Measurements from ENCODE around the gene PRH2. TPM values are rescaled to one million over a fixed set of nuclear protein-coding genes. Genes with fewer than 3 reads are reported as not detected.

PRH2 gene
- total RNA-seq, result 1 to 10 TPM in 1 of 3 donors, not detected in 2; 1.0 TPM
- total RNA-seq (2013), result 0.68 TPM

GRCh38 chr12:10928746-10929286 is at the start of gene PRH2:
TSS of gene PRH2 (plus strand) at chr12:10929236. CDS start at chr12:10929274, 38 bp downstream.
- no peak for TF ChIP-seq CTCF (IDR thresholded peaks at IDR 0.05)
- no peaks in the 10 kb centered on the region for H3K27me3 Mint-ChIP-seq (ENCODE audit: low read depth in 2 of 2)
- Histone ChIP-seq H3K4me1 (ENCODE audit: control insufficient read depth, insufficient read depth, low read length) (no peaks in the 10 kb centered on the region), H3K4me3 (ENCODE audit: low read length) (no peak within 1 kb of the TSS), H3K9me3 (ENCODE audit: control insufficient read depth, insufficient read depth, low read length) (no peaks in the 10 kb centered on the region), H3K27me3 (ENCODE audit: control insufficient read depth, insufficient read depth, low read length) (no peaks in the 10 kb centered on the region), H3K27ac (ENCODE audit: low read length) (no peak within 1 kb of the TSS), H3K36me3 (ENCODE audit: control insufficient read depth, insufficient read depth, low read length) (no peaks in the 10 kb centered on the region)
- WGBS (ENCODE audit: insufficient coverage), result 98% methylated on average over 5 of the region's 5 CpGs
- H3K4me3 Mint-ChIP-seq, result no peak within 1 kb of the TSS
- H3K36me3 Mint-ChIP-seq, result no peaks in the 10 kb centered on the region
- no peaks in the 10 kb centered on the region for H3K9me3 Mint-ChIP-seq
- H3K4me1 Mint-ChIP-seq, result peaks cover 4 to 5% of the 10 kb centered on the region in 2 donors
- no peak for DNase-seq
- intact Hi-C loops (cut with micrococcal nuclease), result no loop called here
- no peak within 1 kb of the TSS for H3K27ac Mint-ChIP-seq
- no peak for ATAC-seq

- no peaks in the 10 kb centered on the region for H3K4me1 ChIP-seq (ENCODE audit: control insufficient read depth, insufficient read depth, low read length)
- intact Hi-C loops (cut with micrococcal nuclease), result no loop called here
- Mint-ChIP-seq H3K4me1 (peaks cover 0 to 14% of the 10 kb centered on the region in 2 donors), H3K9me3 (no peaks in the 10 kb centered on the region), H3K36me3 (no peaks in the 10 kb centered on the region), H3K27ac (no peak within 1 kb of the TSS), H3K27me3 (ENCODE audit: low read depth in 2 of 2) (no peaks in the 10 kb centered on the region), H3K4me3 (no peak within 1 kb of the TSS)
- H3K27ac ChIP-seq (ENCODE audit: low read length), result no peak within 1 kb of the TSS
- WGBS (ENCODE audit: insufficient coverage), result 96% methylated on average over 5 of the region's 6 CpGs
- no peak for TF ChIP-seq CTCF (IDR thresholded peaks at IDR 0.05)
- H3K27me3 ChIP-seq (ENCODE audit: control insufficient read depth, insufficient read depth, low read length), result no peaks in the 10 kb centered on the region
- H3K4me3 ChIP-seq (ENCODE audit: low read length), result no peak within 1 kb of the TSS
- ATAC-seq (no peak), DNase-seq (no peak)
- H3K9me3 ChIP-seq (ENCODE audit: control insufficient read depth, insufficient read depth, low read length), result no peaks in the 10 kb centered on the region
- H3K36me3 ChIP-seq (ENCODE audit: control insufficient read depth, insufficient read depth, low read length), result no peaks in the 10 kb centered on the region
Observed at GRCh38 chr12:10884086-10884725, 44.8 kb upstream of the PRH2 start, which contains the start of gene PRH1. TSS of gene PRH1 (minus strand) at chr12:10884255. CDS start at chr12:10884217, 38 bp downstream.

GRCh38 chr12:10889226-10889625 is 39.8 kb upstream of the PRH2 start:
- ATAC-seq, result no peak
- H3K27ac Mint-ChIP-seq, result no peak overlapping the region
- Histone ChIP-seq H3K4me3 (ENCODE audit: low read length) (no peak overlapping the region), H3K27ac (ENCODE audit: low read length) (no peak overlapping the region), H3K9me3 (ENCODE audit: control insufficient read depth, insufficient read depth, low read length) (no peaks in the 10 kb centered on the region), H3K4me1 (ENCODE audit: control insufficient read depth, insufficient read depth, low read length) (no peaks in the 10 kb centered on the region), H3K27me3 (ENCODE audit: control insufficient read depth, insufficient read depth, low read length) (no peaks in the 10 kb centered on the region), H3K36me3 (ENCODE audit: control insufficient read depth, insufficient read depth, low read length) (no peaks in the 10 kb centered on the region)
- H3K36me3 Mint-ChIP-seq, result no peaks in the 10 kb centered on the region
- intact Hi-C loops (cut with micrococcal nuclease), result no loop called here
- H3K9me3 Mint-ChIP-seq, result no peaks in the 10 kb centered on the region
- TF ChIP-seq CTCF (IDR thresholded peaks at IDR 0.05), result no peak
- no peaks in the 10 kb centered on the region for H3K27me3 Mint-ChIP-seq (ENCODE audit: low read depth in 2 of 2)
- peaks cover 0 to 9% of the 10 kb centered on the region in 2 donors for H3K4me1 Mint-ChIP-seq
- no peak overlapping the region for H3K4me3 Mint-ChIP-seq
- no peak for DNase-seq

- Histone ChIP-seq H3K27ac (ENCODE audit: low read length) (no peak overlapping the region), H3K27me3 (ENCODE audit: control insufficient read depth, insufficient read depth, low read length) (no peaks in the 10 kb centered on the region), H3K4me1 (ENCODE audit: control insufficient read depth, insufficient read depth, low read length) (no peaks in the 10 kb centered on the region), H3K4me3 (ENCODE audit: low read length) (no peak overlapping the region), H3K36me3 (ENCODE audit: control insufficient read depth, insufficient read depth, low read length) (no peaks in the 10 kb centered on the region), H3K9me3 (ENCODE audit: control insufficient read depth, insufficient read depth, low read length) (no peaks in the 10 kb centered on the region)
- no peak overlapping the region for H3K4me3 Mint-ChIP-seq
- peaks cover 0 to 2% of the 10 kb centered on the region in 2 donors for H3K4me1 Mint-ChIP-seq
- no peaks in the 10 kb centered on the region for H3K36me3 Mint-ChIP-seq
- no peak for TF ChIP-seq CTCF (IDR thresholded peaks at IDR 0.05)
- intact Hi-C loops (cut with micrococcal nuclease), result no loop called here
- 95% methylated on average over 2 of the region's 2 CpGs for WGBS (ENCODE audit: insufficient coverage)
- DNase-seq (no peak), ATAC-seq (no peak)
- H3K9me3 Mint-ChIP-seq, result no peaks in the 10 kb centered on the region
- H3K27ac Mint-ChIP-seq, result no peak overlapping the region
- no peaks in the 10 kb centered on the region for H3K27me3 Mint-ChIP-seq (ENCODE audit: low read depth in 2 of 2)
Observed at GRCh38 chr12:10891937-10892336, 37.1 kb upstream of the PRH2 start.

Measured in natural killer cell (primary cell).